Measurements from ENCODE around the gene EIPR1.

- TF ChIP-seq, protein P1, sequence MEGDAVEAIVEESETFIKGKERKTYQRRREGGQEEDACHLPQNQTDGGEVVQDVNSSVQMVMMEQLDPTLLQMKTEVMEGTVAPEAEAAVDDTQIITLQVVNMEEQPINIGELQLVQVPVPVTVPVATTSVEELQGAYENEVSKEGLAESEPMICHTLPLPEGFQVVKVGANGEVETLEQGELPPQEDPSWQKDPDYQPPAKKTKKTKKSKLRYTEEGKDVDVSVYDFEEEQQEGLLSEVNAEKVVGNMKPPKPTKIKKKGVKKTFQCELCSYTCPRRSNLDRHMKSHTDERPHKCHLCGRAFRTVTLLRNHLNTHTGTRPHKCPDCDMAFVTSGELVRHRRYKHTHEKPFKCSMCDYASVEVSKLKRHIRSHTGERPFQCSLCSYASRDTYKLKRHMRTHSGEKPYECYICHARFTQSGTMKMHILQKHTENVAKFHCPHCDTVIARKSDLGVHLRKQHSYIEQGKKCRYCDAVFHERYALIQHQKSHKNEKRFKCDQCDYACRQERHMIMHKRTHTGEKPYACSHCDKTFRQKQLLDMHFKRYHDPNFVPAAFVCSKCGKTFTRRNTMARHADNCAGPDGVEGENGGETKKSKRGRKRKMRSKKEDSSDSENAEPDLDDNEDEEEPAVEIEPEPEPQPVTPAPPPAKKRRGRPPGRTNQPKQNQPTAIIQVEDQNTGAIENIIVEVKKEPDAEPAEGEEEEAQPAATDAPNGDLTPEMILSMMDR (conservative IDR thresholded peaks at IDR 0.05 in 1 of 2, IDR thresholded peaks at IDR 0.05 in 1 of 2; ENCODE audit: low read depth in 1 of 2, low read length in 2 of 2) = no peak
- no peak for TF ChIP-seq EZH2 (IDR thresholded peaks at IDR 0.05; ENCODE audit: low read length, missing control alignments)
Measured at GRCh38 chr2:3174626-3175567, 202.7 kb downstream of the EIPR1 start.
